Mammary epithelial cell (primary cell): Measurements from ENCODE around the gene NPEPL1.

Source experiments
- CTCF ChIP-seq, 2 donors: IDR thresholded peaks in 1 of 2; conservative IDR thresholded peaks in 1 of 2; 2 replicates each; pipeline ENCODE4 v1.5.1; 2011 to 2012; ENCODE audit warnings: inconsistent platforms in 2 of 2, low read length in 2 of 2, mild to moderate bottlenecking in 2 of 2, control low read depth in 1 of 2, low read depth in 1 of 2; ENCODE audit not compliant: insufficient read depth in 1 of 2; ENCODE audit errors: extremely low read depth in 1 of 2
- EZH2 ChIP-seq: IDR thresholded peaks from 2 replicates; pipeline ENCODE4 v1.6.1; 2012; ENCODE audit warnings: low read length, inconsistent platforms, borderline replicate concordance

- no peak for TF ChIP-seq CTCF (conservative IDR thresholded peaks at IDR 0.05 in 1 of 2, IDR thresholded peaks at IDR 0.05 in 1 of 2; ENCODE audit: extremely low read depth in 1 of 2, insufficient read depth in 1 of 2, low read depth in 1 of 2, low read length in 2 of 2)
- no peak for TF ChIP-seq EZH2
Observed at GRCh38 chr20:58659841-58660240, 32.8 kb upstream of the NPEPL1 start.
